ENCODE results near the gene CEP152.
"Not testable (repeated sequence)": the region's sequence is repeated elsewhere in the genome, so short reads cannot be mapped to it uniquely, and the experiment has no call there.

Gene CEP152

DNA sequence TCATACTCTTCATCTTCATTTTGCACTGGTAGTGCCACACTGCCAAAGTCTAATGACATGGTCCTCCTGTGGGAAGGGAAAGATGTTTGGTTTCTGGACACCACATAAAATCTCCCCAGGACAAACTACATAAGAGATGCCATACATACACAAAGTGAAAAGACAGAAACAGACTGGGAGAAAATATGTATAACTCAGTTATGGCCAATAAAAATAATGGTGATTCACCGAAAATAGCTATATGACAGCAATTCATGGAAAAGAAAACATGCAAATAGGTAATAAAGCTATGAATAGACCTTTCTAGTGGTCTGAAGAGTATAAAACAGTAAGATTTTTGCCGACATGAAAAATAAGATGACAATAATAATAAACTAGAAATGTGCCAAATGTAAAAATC lies 5.3 kb downstream of the CEP152 start:
- DNase-seq (ENCODE audit: low read depth in 2 of 2): no peak

DNA sequence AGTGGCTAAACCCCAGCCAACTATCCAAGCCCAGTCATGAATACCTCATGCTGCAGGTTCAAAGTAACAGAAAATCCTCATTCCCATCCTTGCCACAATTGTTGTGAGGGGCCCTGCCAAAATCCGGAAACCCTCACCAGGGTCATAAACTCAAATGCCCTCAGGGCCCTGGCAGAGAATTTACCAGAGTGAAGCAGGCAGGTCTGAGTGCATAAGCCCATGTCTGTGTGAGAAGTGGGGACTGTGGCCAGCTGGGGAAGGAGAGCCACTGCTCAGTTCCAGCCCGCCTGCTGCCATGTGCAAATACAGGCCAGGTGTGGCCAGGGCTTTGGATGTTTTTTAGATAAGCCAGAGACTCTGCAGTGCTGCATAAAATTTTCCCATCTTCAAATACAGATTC lies 7.0 kb downstream of the CEP152 start:
- no peak for DNase-seq (ENCODE audit: low read depth in 2 of 2)

DNA sequence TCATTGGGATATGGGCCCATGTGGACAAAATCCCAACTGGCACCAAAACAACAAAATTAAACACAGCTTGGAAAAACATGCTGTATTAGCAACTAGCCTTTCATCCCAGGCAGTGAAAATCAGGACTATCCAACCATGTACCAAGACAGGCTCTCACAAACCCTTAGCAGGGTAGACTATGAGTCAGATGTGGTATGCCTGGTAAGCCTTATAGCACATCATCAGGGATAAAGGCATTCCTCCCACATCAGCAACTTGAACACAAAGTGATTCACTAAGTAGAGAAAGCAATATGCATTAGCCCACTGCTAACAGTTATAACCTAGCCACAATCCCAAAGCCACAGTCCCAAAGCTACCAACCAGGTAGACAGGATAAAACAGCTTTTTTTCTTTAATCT lies 8.0 kb downstream of the CEP152 start:
- no peak for DNase-seq (ENCODE audit: low read depth in 2 of 2)

DNA sequence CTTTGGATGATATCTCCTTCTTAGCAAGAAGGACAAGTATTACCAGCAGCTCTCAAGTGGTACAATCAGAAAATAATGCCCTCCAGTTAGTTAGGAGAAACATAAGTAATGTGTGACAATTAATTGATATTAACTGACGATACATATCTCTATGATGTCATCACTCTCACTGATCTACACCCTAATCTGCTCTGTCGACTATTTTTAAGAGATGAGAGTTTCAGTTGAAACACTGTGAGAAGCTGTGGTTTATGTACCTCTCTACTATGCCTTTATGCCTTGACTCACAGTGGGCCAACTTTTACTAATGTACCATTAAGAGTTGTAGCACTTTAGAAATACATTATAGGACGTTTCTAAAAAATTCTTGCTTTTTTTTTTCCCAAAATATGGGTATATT lies 8.6 kb downstream of the CEP152 start:
- no peak for DNase-seq (ENCODE audit: low read depth in 2 of 2)

DNA sequence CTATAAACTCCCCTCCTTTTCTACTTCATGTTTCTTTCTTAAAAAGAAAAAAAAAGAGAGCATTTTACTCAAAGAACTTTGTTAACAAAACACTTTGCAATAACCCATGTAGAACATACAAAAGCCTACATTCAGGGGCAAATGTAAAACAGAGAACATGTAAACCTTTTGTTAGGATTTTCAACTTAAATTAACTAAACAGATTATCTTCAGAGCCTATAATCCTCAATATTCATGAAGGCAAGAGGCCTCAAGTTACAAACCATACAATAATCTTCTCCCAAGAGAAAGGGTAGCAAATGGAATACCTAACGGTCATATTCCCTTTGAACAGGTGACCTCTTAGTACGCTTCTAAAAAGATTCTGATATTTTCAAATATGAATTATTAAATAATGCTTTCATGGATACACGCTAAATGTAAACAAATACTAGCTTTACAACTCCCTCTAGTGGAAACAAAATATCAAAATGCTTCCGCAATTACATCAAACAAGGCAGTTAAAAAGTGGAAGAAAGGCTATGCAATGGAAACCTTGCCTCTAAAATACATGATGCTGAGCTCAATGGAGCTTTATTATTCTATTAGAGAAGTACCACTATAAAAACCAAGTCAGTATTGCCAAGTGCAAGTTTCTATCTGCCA lies 9.9 kb downstream of the CEP152 start:
- DNase-seq (ENCODE audit: low read depth in 2 of 2): no peak

DNA sequence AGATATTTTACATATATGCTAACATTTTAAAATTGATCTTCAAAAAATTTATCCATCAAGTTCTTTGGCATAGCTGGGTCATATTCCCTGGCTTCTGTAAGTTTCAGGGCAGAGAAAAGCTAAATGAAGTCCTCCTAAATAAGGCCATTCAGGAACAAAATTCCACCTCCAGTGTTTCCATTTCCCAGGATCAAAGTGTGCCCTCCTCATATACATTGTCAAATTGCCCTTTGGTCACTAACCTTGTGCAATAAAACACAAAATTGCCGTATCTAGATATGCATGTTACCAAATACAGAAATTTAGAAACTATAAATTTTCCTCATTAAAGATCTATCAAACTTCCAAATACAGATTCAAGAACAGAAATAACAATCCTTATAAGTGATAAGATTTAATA lies 10.6 kb downstream of the CEP152 start:
- no peak for DNase-seq (ENCODE audit: low read depth in 2 of 2)

DNA sequence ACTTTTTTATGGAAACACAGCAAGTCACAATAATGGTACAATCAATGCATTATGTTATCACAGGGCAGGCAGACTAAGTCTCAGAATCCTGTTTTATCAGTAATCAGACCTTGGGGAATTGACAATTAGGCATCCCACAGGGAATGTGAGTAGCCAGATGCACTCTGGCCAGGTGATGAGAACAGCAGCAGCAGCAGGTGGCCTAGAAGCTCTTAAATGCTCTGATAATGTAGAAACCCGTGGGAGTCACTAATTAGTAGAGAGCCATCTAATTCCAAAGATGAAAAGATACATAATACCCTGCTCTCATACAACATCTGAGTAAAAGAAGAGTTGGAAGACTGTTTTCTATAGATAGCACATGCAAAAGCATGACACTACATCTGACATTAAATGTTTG lies 12.6 kb downstream of the CEP152 start:
- DNase-seq (ENCODE audit: low read depth in 2 of 2): no peak

DNA sequence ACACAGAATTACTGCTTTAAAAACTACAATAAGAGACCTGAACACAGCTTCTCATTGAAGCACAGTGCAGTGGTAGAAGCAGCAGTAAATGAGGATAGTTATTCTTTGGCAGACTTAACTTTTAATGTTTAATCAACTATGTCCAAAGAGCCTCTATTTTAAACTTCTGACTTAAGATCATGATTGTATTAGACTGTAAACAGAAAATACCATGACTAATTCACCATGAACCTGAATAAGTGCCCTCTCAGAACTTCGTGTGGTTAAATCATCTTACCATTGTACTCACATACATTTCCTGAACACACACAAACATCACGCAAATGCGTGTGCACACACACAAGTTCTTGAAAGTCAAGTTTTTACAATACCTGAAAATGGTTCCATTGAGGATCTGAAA lies 13.9 kb downstream of the CEP152 start:
- DNase-seq (ENCODE audit: low read depth in 2 of 2): no peak

DNA sequence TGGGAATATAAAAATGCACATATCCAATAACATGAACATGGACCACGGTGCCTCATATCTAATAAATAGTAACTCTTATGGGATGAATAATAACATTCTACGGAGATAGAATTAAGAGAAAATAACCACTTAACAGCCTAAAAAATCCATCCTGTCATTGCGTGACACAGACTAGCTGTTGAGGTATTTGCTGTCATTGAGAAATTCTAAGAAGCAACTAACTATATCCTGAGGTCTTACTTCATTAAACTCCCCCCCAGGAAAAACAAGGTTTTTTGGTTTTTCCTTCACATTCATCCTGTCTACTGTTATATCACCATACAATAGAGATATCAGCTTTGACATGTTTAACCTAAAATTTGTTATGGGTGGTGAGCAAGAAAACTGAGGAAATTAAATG lies 14.3 kb downstream of the CEP152 start:
- DNase-seq (ENCODE audit: low read depth in 2 of 2): no peak

DNA sequence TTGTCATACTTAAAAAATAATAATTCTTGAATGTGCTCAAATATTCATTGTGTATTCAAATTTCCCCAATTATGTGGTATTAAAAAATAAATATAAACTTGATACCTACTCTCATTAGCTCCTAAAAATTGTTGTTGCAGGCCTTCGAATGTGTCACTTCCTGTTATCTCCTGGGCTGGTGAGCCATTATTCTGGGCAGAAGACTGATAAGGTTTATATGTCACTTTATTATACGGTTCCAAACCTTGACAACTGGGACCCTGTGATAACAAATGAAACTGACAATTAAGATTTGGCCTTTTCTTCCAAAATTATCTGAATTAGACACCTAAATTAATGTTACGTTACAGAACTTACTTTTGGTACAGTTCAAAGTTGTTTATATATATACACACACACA lies 15.0 kb downstream of the CEP152 start:
- no peak for DNase-seq (ENCODE audit: low read depth in 2 of 2)

DNA sequence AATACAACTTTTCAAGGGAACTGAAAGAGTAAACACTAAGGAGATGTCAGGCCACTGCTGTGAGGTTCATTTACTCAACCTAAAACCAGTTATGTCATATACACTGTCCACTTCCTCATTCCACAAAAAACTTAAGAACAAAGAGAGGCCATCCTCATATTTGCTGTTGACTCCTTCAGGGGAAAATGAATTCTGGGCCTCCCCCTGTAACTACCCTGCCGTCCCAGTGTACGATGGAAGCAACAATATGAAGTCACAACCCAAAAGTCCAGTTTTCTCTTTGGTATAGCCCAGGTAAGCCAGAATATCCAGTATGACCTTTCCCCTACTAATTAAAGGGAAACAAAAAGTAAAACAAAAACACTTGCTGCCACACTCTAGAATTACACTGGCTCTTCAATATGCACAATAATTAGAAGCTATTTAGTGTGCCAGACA lies 16.2 kb downstream of the CEP152 start:
- DNase-seq (ENCODE audit: low read depth in 2 of 2): no peak

DNA sequence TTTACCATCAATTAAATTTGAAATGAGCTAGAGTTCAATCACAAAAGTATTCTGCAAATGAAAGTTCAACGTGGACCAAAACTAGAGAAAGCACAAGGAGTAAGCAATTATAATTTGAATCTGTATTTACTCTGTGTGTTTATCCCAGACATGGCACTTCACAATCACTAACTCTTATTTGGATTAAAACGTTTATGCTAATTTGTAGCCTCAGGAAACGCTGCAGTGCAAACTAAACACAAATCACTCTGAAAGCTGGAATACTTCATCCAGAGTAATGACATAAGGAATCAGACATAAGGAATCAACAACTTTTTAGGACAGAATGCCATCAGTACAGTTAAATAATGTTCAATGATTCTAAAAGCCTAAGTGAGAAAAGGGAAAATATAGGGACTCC lies 18.5 kb downstream of the CEP152 start:
- DNase-seq (ENCODE audit: low read depth in 2 of 2): no peak

DNA sequence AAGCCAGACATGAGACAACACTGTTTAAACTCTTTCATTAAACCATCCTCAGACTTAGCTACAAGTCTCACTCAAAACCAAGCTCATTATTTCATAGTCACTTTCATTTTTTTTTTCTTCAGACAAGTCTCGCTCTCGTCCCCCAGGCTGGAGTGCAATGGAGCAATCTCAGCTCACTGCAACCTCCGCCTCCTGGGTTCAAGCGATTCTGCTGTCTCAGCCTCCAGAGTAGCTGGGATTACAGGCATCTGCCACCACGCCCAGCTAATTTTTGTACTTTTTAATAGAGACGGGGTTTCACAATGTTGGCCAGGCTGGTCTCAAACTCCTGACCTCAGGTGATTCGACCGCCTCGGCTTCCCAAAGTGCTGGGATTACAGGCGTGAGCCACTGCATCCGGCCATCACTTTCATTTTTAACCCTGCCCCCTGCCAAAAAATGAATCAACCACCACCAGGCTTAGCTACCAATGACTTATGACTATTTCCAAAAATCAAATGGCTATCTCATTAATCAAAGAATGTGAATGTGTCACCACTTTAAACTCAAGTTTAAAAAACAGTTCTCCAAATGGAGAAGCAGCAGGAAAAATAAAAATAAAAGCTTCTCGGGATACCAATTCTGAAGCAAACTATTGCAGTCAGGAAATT lies 20.3 kb downstream of the CEP152 start:
- DNase-seq (ENCODE audit: low read depth in 2 of 2): not testable (repeated sequence)

DNA sequence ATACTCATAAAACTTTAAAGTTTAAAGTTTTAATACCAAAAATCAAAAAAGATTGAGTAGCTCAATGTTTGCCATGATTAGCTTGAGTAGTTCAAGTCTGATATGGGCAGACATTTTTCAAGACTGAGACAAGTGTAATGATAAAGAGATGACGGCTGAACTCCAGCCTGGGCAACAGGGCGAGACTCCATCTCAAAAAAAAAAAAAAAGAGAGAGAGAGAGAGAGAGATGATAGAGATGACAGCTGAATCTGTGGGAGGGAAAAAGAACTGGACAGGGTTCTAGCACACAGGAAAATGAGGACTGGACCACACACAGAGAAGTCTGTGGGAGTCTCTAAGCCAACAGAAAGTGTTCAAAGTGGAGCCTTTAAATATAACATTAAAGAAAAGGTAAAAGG lies 25.2 kb downstream of the CEP152 start:
- DNase-seq (ENCODE audit: low read depth in 2 of 2): no peak

DNA sequence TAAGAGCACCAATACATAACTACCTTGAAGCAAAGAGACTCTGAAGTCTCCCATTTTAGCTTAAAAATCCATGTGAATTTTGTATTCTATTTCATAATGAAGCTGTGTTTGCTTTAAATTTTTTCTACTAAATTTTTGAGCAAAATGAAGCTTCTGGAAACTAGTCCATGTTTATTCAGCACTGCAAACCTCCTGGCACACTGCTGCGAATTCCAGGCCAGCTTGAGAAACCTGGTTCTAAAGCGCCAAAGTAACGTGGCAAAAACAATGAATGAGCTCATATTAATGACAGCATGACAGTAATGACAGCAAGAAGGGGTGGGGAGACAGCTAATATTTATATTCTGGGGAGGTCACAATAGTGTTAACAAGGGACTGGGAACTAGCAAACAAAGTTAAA lies 25.7 kb downstream of the CEP152 start:
- DNase-seq (ENCODE audit: low read depth in 2 of 2): no peak

DNA sequence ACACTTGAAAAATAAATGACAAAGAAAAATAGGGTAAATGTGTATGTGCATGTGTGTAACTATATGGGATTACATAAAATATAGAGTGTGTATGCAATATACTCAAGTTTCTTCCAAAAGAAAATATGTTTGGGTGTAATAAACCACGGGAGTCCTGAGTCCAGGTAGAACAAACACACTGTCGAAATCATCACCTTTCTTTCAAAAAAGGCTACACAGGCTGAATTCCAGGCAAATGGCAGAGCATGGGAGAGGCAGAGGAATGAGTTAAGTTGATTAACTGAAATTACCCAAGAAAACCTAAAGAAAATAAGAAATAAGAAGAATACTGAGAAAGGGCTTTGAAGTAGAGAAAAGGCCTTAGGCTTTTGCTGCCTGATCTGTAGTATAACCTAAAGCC lies 26.1 kb downstream of the CEP152 start:
- no peak for DNase-seq (ENCODE audit: low read depth in 2 of 2)

DNA sequence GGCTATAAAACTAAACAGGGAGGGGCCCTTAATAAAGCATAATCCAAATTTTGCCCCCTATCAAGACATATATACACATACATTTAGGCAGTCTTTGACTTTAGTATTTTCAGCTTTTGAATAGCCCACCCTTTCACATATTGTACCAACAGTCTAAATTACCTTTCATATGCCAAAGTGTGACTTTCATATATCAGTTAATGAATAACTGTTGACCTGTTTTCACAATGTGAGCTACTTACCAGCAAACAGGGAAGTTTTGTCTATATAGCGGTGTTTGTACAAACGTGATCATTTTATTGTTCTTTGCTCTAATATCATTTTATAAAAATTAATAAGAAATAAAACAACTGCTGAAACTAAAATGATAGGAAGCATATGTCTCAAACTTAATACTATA lies 28.0 kb downstream of the CEP152 start:
- DNase-seq (ENCODE audit: low read depth in 2 of 2): no peak

DNA sequence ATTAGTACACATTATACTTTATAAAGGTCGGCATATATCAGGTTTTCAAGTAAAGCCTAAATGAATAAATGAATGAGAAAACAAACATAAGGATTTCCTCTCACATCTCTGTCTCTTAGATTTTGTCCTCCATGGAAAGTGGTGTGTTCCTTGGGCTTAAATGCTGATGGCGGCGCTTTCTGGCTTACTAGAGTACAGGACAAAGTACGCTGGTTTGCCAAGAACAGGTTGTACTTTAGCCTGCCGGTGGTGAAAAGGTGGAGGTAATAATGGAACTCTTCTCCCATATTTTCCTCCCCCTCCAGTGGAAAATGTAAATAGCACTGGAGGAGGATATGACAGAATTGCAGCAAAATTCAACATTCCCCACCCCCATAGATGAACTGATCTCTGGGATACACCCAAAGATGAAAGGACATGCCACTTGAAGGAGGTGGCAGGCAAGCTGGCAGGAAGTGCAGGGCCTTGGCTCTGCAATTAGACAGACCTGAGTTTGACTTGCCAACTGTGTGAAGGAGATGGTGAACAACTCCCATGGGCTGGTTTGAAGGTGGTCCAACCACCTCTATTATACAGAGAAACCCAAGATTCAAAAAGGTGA lies 29.3 kb downstream of the CEP152 start:
- no peak for DNase-seq (ENCODE audit: low read depth in 2 of 2)

DNA sequence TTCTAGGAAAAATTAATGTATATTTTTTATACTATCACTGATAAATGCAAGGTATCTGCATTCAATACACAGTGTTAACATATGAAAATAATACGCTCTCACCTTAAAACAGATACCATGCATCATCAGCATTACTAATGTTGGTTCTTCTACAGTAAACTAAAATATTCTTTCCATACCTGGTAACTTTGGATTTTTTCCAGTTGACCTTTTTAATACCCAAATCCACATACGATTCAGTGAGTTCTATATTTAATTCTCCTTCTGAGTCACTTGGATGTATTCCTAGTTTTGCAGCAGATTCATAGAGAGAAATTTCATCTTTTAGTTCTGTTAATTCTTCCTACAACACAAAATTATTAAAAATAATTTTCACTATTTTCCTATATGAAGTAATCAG lies 29.9 kb downstream of the CEP152 start:
- DNase-seq (ENCODE audit: low read depth in 2 of 2): no peak

DNA sequence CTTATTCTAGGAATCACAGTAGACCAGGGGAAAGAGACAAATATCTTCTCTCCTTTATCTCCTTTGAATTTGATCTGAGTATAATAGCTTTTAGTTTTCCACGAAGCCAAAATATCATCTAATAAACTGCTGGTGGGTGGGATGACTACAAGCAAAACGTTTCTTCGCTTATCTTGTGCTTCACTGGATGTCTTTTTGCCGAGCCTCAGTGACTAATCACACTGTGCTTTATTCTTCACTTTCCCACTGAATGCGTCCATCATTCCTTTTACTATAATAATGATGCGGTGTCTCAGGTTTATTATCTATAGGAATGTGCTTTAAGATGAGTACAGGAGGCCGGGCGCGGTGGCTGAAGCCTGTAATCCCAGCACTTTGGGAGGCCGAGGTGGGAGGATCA lies 32.5 kb downstream of the CEP152 start:
- DNase-seq (ENCODE audit: low read depth in 2 of 2): no peak

DNA sequence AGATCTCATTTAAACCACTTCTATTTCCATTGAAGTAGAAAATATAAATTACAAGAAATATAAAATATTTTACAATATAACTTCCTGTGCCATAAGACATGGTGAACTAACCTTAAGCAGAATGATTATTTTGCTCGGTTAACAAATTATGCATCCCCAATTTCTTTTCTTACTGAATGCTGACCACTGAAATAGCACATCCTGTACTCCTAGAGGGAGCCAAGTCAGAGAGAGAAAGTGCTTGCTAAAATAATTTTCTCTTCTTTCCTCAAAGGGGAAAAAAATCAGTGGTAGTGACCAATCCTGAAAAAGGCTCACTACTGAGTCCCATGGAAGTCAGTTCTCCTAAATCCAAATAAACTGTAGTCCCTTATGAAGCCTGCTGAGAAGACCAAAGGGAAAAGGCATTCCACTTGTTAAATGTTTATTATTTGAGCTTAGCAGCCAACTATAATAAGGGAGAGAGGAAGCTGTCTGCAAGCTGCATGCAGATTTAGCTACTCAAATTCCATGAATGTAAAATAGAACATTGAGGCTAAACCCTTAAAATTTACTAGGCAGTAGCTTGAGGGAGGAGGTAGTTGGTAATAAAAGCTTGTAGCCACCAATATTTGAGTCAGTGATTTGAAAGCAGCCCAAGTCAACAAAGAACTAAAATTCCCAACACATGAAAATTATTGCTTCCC lies 33.1 kb downstream of the CEP152 start:
- no peak for DNase-seq (ENCODE audit: low read depth in 2 of 2)

DNA sequence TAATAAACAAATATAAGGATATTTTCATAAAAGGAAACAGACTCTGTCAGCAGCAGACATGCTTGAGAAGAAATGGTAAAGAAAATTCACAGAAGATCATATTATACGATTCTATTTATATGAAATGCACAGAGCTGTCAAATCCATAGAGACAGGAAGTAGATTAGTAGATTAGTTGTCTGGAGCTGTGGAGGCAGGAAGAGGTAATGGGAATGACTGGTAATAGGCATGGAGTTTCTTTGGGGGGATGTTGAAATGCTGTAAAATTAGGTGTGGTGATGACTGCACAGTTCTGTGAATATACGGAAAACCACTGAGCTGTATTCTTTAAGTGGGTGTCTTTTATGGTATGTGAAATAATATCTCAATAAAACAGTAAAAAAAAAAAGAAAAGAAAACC lies 35.3 kb downstream of the CEP152 start:
- no peak for DNase-seq (ENCODE audit: low read depth in 2 of 2)

DNA sequence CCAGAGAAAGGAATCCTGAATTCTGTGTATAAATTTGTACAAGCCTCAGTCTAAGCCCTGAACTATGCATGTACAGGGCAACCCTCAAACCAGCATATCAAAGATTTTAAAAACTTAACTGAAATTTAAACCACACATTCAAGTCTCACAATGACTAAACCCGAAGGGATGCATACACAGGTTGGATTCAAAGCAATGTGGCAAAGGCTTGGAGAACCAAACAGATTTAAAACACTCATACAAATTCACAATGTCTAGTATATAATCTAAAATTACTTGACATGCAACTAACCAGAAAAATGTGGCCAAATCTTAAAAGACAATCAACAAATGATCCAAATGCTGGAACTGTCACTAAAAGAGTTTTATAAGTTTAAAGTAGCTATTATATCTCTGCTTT lies 36.4 kb downstream of the CEP152 start:
- no peak for DNase-seq (ENCODE audit: low read depth in 2 of 2)
